HG03103 (cell line): Measurements from ENCODE around the gene TMCC3.

Experiments
- ATAC-seq: cut with Tn5 transposase; IDR thresholded peaks from one replicate; pipeline ENCODE4 v1.9.1; 2021; ENCODE audit warnings: low read depth; ENCODE audit not compliant: unreplicated experiment

The TMCC3 gene

GRCh38 chr12:94536040-94536965, 114.1 kb downstream of the TMCC3 start:
- no peak for ATAC-seq

GRCh38 chr12:94535510-94535921, 114.8 kb downstream of the TMCC3 start:
- no peak for ATAC-seq

- no peak for ATAC-seq
These were observed 115.4 kb downstream of the TMCC3 start for GRCh38 chr12:94534774-94535509.

GRCh38 chr12:94534278-94534677, 116.1 kb downstream of the TMCC3 start:
- no peak for ATAC-seq

GRCh38 chr12:94532490-94533422, 117.6 kb downstream of the TMCC3 start:
- ATAC-seq: no peak

- no peak for ATAC-seq
These were observed 119.1 kb downstream of the TMCC3 start for GRCh38 chr12:94531196-94531720.

GRCh38 chr12:94525951-94526350, 124.4 kb downstream of the TMCC3 start:
- no peak for ATAC-seq
